Stimulated activated naive CD4-positive, alpha-beta T cell (primary cell): Measurements from ENCODE around the gene C5orf63.
"Not testable (repeated sequence)": the region's sequence is repeated elsewhere in the genome, so short reads cannot be mapped to it uniquely, and the experiment has no call there.

Source experiments
- DNase-seq, 6 experiments: peaks; one replicate each; lab custom pipeline; 2025; lab: John Stamatoyannopoulos, UW

Gene C5orf63

GRCh38 chr5:127006744-127007143 lies 66.6 kb downstream of the C5orf63 start:
- DNase-seq, result peak in 1 of 6 experiments; percentile 4

GRCh38 chr5:127005282-127005681 lies 68.0 kb downstream of the C5orf63 start:
- not testable (repeated sequence) for DNase-seq

GRCh38 chr5:127004721-127005120 lies 68.6 kb downstream of the C5orf63 start:
- no peak for DNase-seq

GRCh38 chr5:127003798-127004495 lies 69.4 kb downstream of the C5orf63 start:
- DNase-seq, result no peak

- DNase-seq, result no peak
These were observed 70.9 kb downstream of the C5orf63 start for GRCh38 chr5:127002390-127002789.

GRCh38 chr5:127001621-127002296 lies 71.5 kb downstream of the C5orf63 start:
- no peak for DNase-seq
